HG02870 (cell line): ENCODE measurements around the gene PMEPA1.
A peak's percentile ranks its signal among the peaks of the same experiment; 100 is the strongest.

Source experiments
- ATAC-seq: cut with Tn5 transposase; IDR thresholded peaks from one replicate; pipeline ENCODE4 v1.9.1; 2021; ENCODE audit warnings: mild to moderate bottlenecking, moderate library complexity; ENCODE audit not compliant: unreplicated experiment

The PMEPA1 gene

GRCh38 chr20:57737349-57737748 is 27.5 kb upstream of the PMEPA1 start:
- no peak for ATAC-seq

- no peak for ATAC-seq
These were observed 27.0 kb upstream of the PMEPA1 start for GRCh38 chr20:57736738-57737347.

- ATAC-seq, result peak; percentile 72
These were observed 26.3 kb upstream of the PMEPA1 start for GRCh38 chr20:57735831-57736737.

- no peak for ATAC-seq
These were observed 24.9 kb upstream of the PMEPA1 start for GRCh38 chr20:57734754-57735153.

GRCh38 chr20:57732226-57732625 is 22.4 kb upstream of the PMEPA1 start:
- no peak for ATAC-seq

- no peak for ATAC-seq
These were observed 18.9 kb upstream of the PMEPA1 start for GRCh38 chr20:57728762-57729161.

GRCh38 chr20:57727863-57728262 is 18.0 kb upstream of the PMEPA1 start:
- ATAC-seq, result no peak

GRCh38 chr20:57725636-57726035 is 15.8 kb upstream of the PMEPA1 start:
- ATAC-seq, result no peak

- ATAC-seq, result no peak
These were observed 15.0 kb upstream of the PMEPA1 start for GRCh38 chr20:57724610-57725405.

- ATAC-seq, result no peak
These were observed 14.0 kb upstream of the PMEPA1 start for GRCh38 chr20:57723816-57724215.

- no peak for ATAC-seq
These were observed 10.1 kb upstream of the PMEPA1 start for GRCh38 chr20:57719951-57720350.

- ATAC-seq, result peak; percentile 98
These were observed 8.7 kb upstream of the PMEPA1 start for GRCh38 chr20:57718490-57719009.

- ATAC-seq, result no peak
These were observed 8.0 kb upstream of the PMEPA1 start for GRCh38 chr20:57717797-57718196.

GRCh38 chr20:57716901-57717300 is 7.1 kb upstream of the PMEPA1 start:
- ATAC-seq, result no peak

- no peak for ATAC-seq
These were observed 6.4 kb upstream of the PMEPA1 start for GRCh38 chr20:57716202-57716601.

GRCh38 chr20:57715268-57715904 is 5.6 kb upstream of the PMEPA1 start:
- no peak for ATAC-seq

GRCh38 chr20:57714409-57715267 is 4.8 kb upstream of the PMEPA1 start:
- ATAC-seq, result no peak

GRCh38 chr20:57713951-57714350 is 4.1 kb upstream of the PMEPA1 start:
- no peak for ATAC-seq

- ATAC-seq, result no peak
These were observed 3.7 kb upstream of the PMEPA1 start for GRCh38 chr20:57713505-57713903.
